SK-N-MC (cell line): ENCODE results near the gene SLC16A5.

Source experiments
- EZH2 ChIP-seq: fragments of 200-600 bp; sonication (generic); IDR thresholded peaks from one replicate; pipeline ENCODE4 v1.6.1; 2017; ENCODE audit warnings: antibody characterized with exemption
- POLR2AphosphoS5 ChIP-seq: IDR thresholded peaks from 2 replicates; pipeline ENCODE4 v1.6.1; 2012; ENCODE audit warnings: mild to moderate bottlenecking, low read depth, low read length, borderline replicate concordance

GRCh38 chr17:75147878-75148546 is 60.3 kb downstream of the SLC16A5 start:
- no peak for TF ChIP-seq EZH2
- TF ChIP-seq POLR2AphosphoS5: no peak
